HG03060 (cell line): ENCODE data around the gene VPS54.
"Not testable (repeated sequence)": the region's sequence is repeated elsewhere in the genome, so short reads cannot be mapped to it uniquely, and the experiment has no call there.

Experiments used
- ATAC-seq: cut with Tn5 transposase; IDR thresholded peaks from one replicate; pipeline ENCODE4 v1.9.1; 2021; ENCODE audit warnings: low read depth, moderate number of reproducible peaks; ENCODE audit not compliant: unreplicated experiment

VPS54 gene

DNA sequence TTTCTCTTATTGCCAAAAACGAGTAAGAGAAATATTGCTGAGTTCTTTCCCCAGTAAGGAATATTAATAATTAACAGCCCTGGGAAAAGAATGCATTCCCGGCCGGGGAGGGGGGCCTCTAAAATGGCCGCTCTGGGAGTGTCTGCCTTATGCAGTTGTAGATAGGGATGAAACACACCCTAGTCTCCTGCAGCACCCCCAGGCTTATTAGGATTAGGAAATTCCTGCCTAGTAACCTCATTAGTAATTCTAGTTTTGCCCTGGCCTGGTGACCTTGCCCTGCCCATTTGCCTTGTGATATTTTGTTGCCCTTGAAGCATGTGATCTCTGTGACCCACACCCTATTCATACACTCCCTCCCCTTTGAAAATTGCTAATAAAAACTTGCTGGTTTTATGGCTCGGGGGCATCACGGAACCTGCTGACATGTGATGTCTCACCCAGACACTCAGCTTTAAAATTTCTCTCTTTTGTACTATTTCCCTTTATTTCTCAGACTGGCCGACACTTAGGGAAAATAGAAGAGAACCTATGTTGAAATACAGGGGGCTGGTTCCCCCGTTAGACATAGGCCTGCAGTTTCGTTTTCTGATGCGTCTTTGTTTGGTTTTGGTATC lies 22.5 kb downstream of the VPS54 start:
- ATAC-seq: not testable (repeated sequence)

DNA sequence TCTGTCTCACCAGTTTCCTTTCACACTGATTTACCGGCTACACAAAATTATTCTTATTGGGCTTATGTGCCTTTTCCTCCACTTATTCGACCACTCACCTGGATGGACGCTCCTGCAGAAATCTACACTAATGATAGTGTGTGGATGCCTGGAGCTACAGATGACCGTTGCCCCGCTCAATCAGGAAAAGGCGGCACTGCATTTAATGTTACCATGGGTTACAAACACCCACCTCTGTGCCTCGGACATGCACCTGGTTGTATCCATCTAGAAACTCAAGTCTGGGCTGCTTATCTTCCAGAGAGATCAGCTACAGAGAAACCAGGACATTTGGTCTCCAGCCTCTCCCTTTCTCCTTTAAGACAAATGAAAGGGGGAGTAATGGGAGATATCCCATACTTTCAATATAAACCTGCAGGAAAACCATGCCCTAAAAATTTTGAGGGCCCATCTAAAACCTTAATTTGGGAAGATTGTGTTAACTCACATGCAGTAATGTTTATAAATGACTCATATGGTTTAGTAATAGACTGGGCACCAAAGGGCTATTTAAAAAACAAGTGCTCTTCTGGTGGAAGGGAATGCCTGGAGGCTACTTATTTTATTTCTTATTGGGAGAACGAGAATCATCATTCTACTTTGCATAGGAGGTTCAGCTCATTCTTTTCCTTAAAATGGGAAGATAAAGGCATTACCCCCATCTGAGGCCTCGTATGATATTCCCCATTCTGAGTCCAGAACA lies 24.7 kb downstream of the VPS54 start:
- ATAC-seq: not testable (repeated sequence)

DNA sequence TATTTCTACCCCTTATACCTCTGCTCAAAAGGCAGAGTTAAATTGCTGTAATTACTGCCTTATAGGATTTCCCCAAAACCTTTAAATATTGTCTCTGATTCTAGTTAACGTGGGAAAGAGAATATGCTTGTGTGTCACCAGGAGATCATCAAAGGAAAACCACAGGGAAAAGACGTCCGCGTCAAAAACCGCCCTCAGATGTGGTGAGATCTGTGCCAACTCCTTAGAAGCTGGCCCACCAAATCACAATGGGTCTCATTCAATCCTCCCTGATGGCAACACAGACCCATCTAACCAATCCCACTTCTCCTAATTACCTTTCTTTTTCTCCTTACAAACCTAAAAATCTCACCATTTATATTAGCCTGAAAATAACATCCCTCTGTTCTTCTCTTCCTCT lies 25.4 kb downstream of the VPS54 start:
- ATAC-seq: no peak

DNA sequence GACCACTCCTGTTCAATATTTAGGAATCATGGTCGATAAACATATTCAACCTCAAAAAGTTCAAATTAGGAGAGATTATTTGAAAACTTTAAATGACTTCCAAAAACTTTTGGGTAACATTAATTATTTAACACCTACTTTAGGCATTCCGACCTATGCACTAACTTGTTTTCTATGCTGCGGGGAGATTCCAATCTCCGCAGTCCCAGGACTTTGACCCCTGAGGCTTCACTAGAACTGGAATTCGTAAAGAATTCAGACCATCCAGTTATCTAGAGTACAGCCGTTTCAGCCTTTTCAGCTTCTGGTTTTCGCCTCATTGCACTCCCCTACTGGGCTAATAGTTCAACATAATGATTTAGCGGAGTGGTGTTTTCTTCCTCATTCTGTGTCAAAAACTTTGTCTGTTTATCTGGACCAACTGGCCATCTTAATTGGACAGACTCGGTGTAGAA lies 26.1 kb downstream of the VPS54 start:
- not testable (repeated sequence) for ATAC-seq

DNA sequence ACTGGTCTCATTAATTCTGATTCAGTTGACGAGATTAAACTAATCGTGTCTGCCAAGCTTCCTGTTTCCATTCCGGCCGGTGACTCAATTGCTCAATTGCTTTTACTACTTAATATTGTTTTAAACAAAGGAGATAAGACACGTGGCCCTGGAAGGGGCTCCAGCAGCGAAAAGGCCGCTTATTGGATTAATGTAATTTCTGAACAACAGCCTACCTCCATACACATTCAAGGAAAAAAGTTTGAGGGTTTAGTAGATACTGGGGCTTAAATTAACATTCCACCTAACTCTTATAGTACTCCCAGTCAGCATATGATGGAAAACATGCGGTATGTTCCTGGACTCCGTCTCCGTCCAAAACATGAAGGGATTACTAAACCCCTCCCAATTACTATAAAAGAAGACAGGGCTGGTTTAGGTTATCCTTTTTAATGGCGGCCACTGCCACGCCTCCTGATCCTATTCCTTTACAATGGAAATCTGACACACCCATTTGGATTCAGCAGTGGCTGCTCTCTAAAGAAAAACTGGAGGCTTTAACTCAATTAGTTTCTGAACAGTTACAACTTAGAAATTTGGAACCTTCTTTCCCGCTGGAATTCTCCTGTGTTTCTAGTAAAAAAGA lies 27.1 kb downstream of the VPS54 start:
- no peak for ATAC-seq

DNA sequence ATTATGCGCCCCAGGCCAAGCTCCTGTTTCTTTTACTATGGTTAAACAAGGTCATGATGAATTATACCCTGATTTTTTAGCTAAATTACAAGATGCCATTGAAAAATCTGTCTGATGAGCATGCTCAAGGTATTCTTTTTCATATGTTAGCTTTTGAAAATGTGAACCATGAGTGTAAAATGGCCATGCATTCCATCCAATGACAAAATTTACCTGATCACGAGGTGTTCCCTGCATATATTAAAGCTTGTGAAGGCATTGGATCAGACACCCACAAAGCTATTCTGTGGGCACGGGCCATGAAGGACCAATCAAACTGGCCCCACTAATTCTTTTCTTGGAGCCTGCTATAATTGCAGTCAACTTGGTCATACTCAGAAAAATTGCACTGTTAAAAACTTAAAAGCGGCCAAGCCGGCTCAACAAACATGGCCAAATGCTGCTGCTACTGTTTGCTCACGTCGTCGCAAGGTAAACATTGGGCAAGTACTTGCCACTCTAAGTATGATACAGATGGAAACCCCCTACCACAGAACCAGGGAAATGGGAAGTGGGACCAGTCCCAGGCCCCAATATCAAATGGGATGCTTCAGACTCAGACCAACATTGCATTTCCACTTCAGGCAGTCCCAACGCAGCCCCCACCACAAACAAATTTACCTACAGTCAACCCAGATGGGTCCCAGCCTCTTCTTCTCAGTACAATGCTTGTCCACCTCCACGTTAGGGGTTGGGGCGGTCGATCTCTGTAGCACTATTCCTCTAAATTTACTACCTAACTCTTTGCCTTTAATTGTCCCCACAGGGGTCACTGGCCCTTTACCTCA lies 27.8 kb downstream of the VPS54 start:
- not testable (repeated sequence) for ATAC-seq

DNA sequence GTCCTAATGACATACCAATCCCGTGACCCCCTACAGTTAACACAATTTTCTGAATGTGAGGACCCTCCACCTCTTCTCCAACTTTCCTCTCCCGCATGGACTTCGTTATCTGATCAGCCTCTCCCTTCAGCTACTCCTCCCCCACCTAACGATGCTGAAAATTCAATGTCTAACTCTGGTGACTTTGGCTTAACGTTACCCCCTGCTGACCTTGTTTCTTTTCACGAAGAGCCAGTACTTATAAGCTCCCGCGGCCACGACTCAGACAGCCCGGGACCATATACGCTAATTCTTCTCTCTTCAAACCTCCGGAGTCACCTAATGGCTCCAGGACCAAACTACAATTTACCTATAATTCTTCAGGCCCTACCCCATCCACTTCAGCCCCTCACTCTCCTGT lies 29.2 kb downstream of the VPS54 start:
- ATAC-seq: no peak

DNA sequence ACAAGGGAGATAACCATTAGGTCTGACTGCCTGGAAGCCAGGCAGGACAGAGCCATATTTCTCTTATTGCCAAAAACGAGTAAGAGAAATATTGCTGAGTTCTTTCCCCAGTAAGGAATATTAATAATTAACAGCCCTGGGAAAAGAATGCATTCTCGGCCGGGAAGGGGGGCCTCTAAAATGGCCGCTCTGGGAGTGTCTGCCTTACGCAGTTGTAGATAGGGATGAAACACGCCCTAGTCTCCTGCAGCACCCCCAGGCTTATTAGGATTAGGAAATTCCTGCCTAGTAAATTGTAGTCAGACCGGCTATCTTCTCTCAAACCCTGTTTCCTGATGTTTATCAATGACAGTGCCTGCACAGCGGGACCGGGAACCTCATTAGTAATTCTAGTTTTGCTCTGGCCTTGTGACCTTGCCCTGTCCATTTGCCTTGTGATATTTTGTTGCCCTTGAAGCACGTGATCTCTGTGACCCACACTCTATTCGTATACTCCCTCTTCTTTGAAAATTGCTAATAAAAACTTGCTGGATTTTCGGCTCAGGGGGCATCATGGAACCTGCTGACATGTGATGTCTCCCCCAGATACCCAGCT lies 30.3 kb downstream of the VPS54 start:
- not testable (repeated sequence) for ATAC-seq

DNA sequence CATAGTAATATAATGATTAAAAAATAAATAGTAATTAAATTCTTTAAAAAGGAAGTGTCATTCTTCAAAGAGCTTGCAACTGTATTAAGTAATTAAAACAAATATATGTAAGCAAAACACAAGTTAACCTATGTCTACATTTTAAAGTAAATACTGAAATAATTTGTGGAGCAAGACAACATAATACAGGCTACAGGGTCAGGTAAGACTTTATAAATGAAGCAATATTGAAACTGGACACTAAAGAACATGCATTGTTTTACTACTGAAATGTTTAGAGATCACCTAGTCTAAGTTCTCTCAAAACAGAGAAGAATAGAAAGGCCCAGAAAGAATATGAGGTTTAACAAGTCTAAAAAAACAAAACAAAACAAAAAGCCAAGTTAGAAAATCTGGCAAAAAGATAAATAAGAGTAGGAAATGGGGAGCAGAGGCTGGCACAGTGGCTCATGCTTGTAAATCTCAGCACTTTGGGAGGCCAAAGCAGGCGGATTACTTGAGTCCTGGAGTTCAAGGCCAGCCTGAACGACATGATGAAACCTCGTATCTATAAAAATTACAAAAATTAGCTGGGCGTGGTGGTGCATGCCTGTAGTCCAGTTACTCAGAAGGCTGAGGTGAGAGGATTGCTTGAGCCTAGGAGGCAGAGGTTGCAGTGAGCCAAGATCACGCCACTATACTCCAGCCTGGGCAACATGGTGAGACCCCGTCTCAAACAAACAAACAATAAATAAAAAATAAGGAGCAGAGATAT lies 34.4 kb downstream of the VPS54 start:
- no peak for ATAC-seq

DNA sequence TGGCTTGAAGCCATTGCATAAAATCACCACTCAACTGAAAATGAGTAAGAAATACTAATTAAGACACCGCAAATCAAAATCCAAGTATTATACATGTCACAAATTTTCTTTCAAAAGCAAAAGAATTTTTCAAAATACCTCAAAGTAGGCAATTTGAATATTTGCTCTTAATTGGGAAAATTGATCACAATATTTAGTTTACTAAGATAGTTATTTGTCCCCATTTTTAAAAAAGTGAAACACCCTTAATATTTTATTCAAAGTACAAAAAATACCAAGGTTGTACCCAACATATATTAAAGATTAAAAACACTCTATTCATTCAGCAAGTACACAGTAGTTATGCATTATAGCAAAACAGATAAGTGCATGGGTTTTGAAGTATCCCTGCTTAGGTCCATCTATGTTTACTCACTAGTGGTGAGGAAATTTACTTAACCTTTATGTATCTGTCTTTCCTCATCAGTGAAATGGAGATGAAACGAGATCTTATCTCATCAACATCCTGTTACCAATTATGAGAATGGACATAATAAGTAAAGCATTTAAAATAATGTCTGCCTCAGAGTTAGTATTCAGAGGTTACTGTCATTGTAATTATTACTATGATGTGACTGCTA lies 35.1 kb downstream of the VPS54 start:
- ATAC-seq: no peak

DNA sequence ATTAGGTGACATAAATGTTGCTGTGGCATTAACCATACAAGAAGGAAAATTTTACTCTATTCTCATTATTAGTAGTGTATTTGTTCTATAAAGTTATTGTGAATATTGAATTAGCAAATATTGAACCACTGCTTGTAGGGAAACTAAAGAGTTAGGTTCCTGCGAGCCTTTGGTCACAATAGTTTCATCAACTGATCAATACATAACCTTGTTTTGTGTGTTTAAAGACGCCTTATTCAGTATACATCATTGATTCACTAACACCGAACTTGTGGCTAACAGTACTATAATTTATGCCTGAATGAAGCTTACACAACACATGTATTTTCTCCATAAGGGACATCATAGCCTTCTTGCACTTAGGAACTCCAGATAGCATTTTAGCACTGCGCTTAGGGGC lies 36.9 kb downstream of the VPS54 start:
- ATAC-seq: no peak

DNA sequence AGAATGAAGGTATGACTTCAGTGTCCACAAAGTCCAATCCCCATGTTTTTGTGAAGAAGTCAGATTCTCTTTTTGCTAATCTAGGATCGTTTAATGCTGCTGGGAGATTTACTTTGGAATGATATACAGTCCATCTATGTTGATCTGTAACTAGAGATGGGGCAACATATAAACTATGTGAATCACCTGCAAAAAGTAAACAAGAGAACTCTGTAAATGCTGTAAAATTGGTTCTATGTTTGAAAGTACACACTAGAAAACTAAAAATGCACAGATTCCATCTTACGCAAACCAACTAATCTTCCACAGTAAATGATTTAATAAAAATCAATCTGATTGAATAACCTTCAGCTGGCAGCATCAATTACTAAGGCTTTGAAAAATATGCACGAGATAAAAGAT lies 37.5 kb downstream of the VPS54 start:
- no peak for ATAC-seq

DNA sequence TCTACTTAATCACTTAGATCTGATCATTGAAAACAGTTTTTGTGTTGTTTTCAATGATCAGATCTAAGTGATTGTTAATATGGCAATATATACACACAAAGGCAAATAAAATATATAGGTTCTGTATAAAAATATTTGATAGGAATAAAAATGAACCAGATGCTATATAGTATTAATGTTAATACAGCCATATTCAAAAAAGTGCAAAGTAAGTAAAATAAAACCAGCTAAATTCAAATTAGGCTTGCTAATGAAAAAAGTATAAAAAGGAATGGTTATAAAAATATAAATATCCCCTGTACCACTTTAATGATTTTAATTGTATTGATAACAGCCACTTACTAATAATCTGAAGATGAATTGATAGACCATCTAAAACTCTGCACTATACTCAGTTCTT lies 38.4 kb downstream of the VPS54 start:
- ATAC-seq: no peak

DNA sequence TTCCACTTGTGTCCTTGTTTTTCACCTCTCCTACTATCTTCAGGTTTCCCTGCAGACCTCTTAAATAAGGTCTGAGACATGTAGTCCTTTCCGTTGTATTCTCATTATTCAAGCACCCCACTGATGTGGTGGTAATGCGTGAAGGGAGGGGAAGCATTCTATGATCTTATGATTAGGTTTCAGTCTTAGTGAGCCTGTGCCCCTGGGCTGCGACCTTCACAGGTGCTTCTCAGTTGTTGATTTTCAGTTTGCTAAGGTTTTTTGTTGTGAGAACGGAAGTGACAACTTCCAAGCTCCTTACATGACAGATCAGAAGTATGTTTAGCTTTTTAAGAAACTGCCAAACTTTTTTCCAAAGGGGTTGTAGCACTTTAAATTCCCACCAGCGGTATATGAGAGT lies 41.3 kb downstream of the VPS54 start:
- peak; percentile 97 for ATAC-seq

DNA sequence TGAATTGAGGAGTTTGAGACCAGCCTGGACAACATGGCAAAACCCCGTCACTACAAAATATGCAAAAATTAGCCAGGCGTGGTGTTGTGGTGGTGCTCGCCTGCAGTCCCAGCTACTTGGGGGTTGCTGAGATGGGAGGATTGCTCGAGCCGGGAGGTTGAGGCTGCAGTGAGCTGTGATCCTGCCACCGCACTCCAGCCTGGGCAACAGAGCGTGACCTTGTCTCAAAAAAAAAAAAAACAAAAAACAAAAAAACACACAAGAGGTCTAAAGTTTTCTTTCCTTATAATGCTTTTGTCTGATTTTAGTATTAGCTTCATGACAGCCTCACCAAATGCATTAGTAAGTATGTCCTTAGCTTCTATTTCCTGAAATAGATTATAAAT lies 43.1 kb downstream of the VPS54 start:
- no peak for ATAC-seq

DNA sequence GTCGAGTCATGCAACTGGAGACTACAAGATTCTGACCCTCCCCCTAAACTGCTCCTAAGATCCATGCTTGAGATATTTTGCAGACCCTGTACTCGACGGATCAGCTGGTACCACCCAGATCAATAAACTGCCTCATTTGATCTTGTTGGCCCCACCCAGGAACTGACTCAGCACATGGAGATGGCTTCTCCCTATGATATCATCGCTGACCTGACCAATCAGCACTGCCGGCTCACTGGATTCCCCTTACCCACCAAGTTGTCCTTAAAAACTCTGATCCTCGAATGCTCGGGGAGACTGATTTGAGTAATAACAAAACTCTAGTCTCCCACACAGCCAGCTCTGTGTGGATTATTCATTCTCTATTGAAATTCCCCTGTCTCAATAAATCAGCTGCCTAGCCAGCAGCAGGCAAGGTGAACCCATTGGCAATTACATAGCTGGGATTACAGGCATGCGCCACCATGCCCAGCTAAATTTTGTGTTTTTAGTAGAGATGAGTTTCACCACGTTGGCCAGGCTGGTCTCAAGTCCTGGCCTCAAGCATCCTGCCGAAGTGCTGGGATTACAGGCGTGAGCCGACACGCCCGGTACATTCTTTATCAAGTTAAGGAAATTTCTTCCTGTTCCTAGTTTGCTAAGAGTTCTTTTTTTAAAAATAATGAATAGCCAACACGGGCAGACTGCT lies 43.6 kb downstream of the VPS54 start:
- no peak for ATAC-seq

DNA sequence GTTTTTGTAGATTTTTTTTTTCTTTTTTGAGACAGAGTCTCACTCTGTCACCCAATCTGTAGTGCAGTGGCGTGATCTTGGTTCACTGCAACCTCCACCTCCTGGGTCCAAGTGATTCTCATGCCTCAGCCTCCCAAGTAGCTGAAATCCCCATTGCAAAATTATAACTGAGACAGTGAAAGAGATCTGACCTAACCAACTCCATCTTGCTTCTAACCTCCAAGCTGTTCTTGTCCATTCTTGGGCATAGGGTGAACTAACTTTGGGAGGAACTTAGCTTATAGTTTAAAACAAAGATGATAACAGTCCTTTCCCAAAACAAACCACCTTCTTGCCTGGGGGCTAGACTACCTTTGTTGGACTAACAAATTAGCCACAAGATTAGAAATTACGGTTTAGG lies 44.2 kb downstream of the VPS54 start:
- not testable (repeated sequence) for ATAC-seq

DNA sequence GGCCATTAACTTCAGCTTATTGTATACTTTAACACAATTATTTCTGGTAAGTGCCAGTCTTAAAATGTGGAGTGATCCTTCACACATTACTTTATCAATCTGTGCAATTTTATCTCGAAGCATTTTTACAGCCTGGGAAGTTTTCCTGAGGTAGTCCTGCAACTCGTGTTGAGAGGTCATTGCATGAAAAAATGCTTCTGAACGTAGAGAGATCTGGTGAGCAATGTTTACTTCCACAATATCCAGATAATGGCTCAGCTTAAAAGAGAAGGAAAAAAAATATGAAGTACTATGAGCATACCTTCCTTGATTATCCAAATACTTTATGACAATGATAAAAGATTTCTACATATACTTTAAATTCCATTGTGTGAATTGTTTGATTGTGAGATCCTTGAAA lies 57.0 kb downstream of the VPS54 start:
- no peak for ATAC-seq

DNA sequence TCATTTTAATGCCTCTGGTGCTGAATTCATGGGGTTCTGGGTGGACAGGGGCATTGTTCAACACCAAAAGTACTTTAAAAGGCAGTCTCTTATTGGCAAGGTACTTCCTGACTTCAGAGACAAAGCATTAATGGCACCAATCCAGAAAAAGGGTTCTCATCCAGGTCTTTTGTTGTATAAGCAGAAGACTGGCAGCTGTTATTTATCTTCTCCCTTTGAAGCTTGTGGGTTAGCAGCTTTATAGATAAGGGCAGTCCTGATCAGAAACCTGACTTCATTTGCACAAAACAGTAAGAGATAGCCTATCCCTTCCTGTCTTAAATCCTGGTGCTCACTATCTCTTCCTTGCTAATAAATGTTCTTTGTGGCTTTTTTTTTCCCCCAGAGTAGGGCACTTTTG lies 68.8 kb downstream of the VPS54 start:
- no peak for ATAC-seq
